Endodermal cell (in vitro differentiated cells): ENCODE data around the gene FTSJ3. TPM values are rescaled to one million over a fixed set of nuclear protein-coding genes. Genes with fewer than 3 reads are reported as not detected.

Experiments
- DNase-seq: peaks from one replicate; pipeline ENCODE4 v3.0.0-alpha.2; 2017
- H3K27ac ChIP-seq: 2 replicates; pipeline ENCODE4 v1.5.1; 2013; ENCODE audit warnings: mild to moderate bottlenecking, low read depth, low read length, moderate library complexity
- H3K27me3 ChIP-seq: 2 replicates; pipeline ENCODE4 v1.6.1; 2013; ENCODE audit warnings: mild to moderate bottlenecking, low read length, moderate library complexity; ENCODE audit not compliant: insufficient read depth, control insufficient read depth, poor library complexity, severe bottlenecking
- H3K36me3 ChIP-seq: 2 replicates; pipeline ENCODE4 v1.7.0; 2013; ENCODE audit warnings: mild to moderate bottlenecking, low read length, moderate library complexity; ENCODE audit not compliant: control insufficient read depth, insufficient read depth
- H3K4me1 ChIP-seq: one replicate; pipeline ENCODE4 v1.7.0; 2013; ENCODE audit warnings: low read length; ENCODE audit not compliant: control insufficient read depth, insufficient read depth
- H3K4me3 ChIP-seq: 2 replicates; pipeline ENCODE4 v1.5.1; 2013; ENCODE audit warnings: mild to moderate bottlenecking, low read length, moderate library complexity
- H3K9ac ChIP-seq: 2 replicates; pipeline ENCODE4 v1.6.1; 2013; ENCODE audit warnings: mild to moderate bottlenecking, low read length, moderate library complexity; ENCODE audit not compliant: poor library complexity, severe bottlenecking; ENCODE audit errors: extremely low read depth
- H3K9me3 ChIP-seq: 2 replicates; pipeline ENCODE4 v1.6.1; 2013; ENCODE audit warnings: mild to moderate bottlenecking, low read length, moderate library complexity; ENCODE audit not compliant: control insufficient read depth
- H3K27ac Mint-ChIP-seq: 2 replicates; pipeline ENCODE4 v1.8.0; 2020; ENCODE audit warnings: mixed read lengths
- H3K27me3 Mint-ChIP-seq: 2 replicates; pipeline ENCODE4 v1.8.0; 2021; ENCODE audit warnings: mild to moderate bottlenecking, mixed read lengths; ENCODE audit not compliant: insufficient read depth
- H3K36me3 Mint-ChIP-seq: 2 replicates; pipeline ENCODE4 v1.8.0; 2020; ENCODE audit warnings: low read depth, mixed read lengths
- H3K4me1 Mint-ChIP-seq: 2 replicates; pipeline ENCODE4 v1.8.0; 2020; ENCODE audit warnings: mixed read lengths
- H3K4me3 Mint-ChIP-seq: 2 replicates; pipeline ENCODE4 v1.8.0; 2020; ENCODE audit warnings: mild to moderate bottlenecking, moderate library complexity, mixed read lengths
- H3K9me3 Mint-ChIP-seq: 2 replicates; pipeline ENCODE4 v1.8.0; 2020; ENCODE audit warnings: mild to moderate bottlenecking, mixed read lengths
- CTCF ChIP-seq: fragments of 200-600 bp; sonication (generic); conservative IDR thresholded peaks from 2 replicates; pipeline ENCODE4 v1.5.0; 2021; ENCODE audit warnings: antibody characterized with exemption, mild to moderate bottlenecking
- WGBS, 2 experiments: methylation state at CpG; one replicate each; pipeline versions ENCODE4 v1.1.5 to v1.1.7; 2013; ENCODE audit warnings: missing lambda C conversion rate in 2 of 2, mixed read lengths in 1 of 2; ENCODE audit not compliant: insufficient coverage in 1 of 2, insufficient read length in 1 of 2; 5-methylcytosine and 5-hydroxymethylcytosine counted together
- total RNA-seq, 2 donors: library from RNA; stranded (reverse); fragmentation: NEBNext Ultra II Directional in 1 of 2; extraction: Animal tissue kit (Norgen Biotek cat#: 25700) in 1 of 2; gene quantifications; 2 replicates in 1 of 2; 3 replicates in 1 of 2; pipeline ENCODE4 v1.2.1, GENCODE V29; 2021

Gene FTSJ3
- total RNA-seq, 2 donors from 2014 or later = 58.5 to 72.3 TPM

GRCh38 chr17:63823659-63824331 lies 3.7 kb downstream of the FTSJ3 start:
- H3K9me3 Mint-ChIP-seq = no peaks in the 10 kb centered on the region
- peaks cover 14% of the 10 kb centered on the region for H3K4me1 Mint-ChIP-seq
- H3K27ac Mint-ChIP-seq = no peak overlapping the region
- H3K36me3 ChIP-seq = peaks cover 72% of the 10 kb centered on the region
- no peak overlapping the region for H3K4me3 ChIP-seq
- no peak for DNase-seq
- H3K4me1 ChIP-seq = no peaks in the 10 kb centered on the region
- 96 to 97% methylated on average over 9 to 13 of the region's 13 CpGs for whole genome bisulfite sequencing, 2 experiments
- no peak overlapping the region for H3K4me3 Mint-ChIP-seq
- no peaks in the 10 kb centered on the region for H3K9me3 ChIP-seq
- H3K27me3 ChIP-seq = no peaks in the 10 kb centered on the region
- peaks cover 70% of the 10 kb centered on the region for H3K36me3 Mint-ChIP-seq
- no peaks in the 10 kb centered on the region for H3K27me3 Mint-ChIP-seq
- H3K27ac ChIP-seq = no peak overlapping the region
- no peak for TF ChIP-seq CTCF
- no peak overlapping the region for H3K9ac ChIP-seq

DNA sequence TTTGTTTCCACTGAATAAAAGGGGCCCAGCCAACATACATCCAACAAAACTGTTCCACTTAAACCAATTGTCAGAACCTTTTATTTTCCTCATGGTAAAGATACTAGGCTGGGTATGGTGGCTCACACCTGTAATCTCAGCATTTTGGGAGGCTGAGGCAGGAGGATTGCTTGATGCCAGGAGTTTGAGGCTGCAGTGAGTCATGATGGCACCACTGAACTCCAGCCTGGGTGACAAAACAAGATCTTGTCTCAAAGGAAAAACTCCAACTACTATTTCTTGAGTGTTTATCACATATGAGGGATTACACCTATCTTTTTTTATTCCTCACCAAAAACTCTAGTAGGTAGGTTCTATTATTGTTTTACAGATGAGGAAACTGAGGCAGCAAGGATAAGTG lies 4.9 kb downstream of the FTSJ3 start:
- no peak for DNase-seq
- Histone ChIP-seq H3K36me3 (peaks cover 81% of the 10 kb centered on the region), H3K4me3 (no peak overlapping the region), H3K27ac (no peak overlapping the region), H3K9me3 (no peaks in the 10 kb centered on the region), H3K27me3 (no peaks in the 10 kb centered on the region), H3K4me1 (no peaks in the 10 kb centered on the region), H3K9ac (no peak overlapping the region)
- no peak overlapping the region for H3K27ac Mint-ChIP-seq
- H3K27me3 Mint-ChIP-seq = no peaks in the 10 kb centered on the region
- peaks cover 82% of the 10 kb centered on the region for H3K36me3 Mint-ChIP-seq
- H3K4me3 Mint-ChIP-seq = no peak overlapping the region
- peaks cover 6% of the 10 kb centered on the region for H3K4me1 Mint-ChIP-seq
- no peaks in the 10 kb centered on the region for H3K9me3 Mint-ChIP-seq
- TF ChIP-seq CTCF = no peak

DNA sequence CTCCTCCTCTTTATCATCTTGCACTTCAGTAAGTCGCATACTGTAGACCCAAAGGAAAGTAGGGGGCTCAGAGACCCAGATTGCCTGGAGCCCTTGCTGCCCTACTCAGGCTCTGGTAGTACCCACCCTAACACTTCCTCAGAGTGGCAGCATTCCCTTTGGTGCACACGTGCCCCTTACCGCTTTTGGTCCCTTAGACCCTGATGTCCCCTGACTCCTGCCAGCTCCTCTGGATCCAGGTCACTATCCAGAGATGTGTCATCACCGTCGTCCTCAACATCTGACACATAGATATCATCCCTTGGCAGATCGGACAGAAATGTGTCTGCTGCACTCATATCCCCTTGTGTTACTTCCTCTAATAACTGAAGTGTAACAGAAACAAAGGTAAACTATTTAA lies 5.7 kb downstream of the FTSJ3 start:
- no peak overlapping the region for H3K4me3 ChIP-seq
- H3K4me3 Mint-ChIP-seq = no peak overlapping the region
- H3K27me3 Mint-ChIP-seq = no peaks in the 10 kb centered on the region
- H3K36me3 Mint-ChIP-seq = peaks cover 89% of the 10 kb centered on the region
- no peak for TF ChIP-seq CTCF
- DNase-seq = no peak
- peaks cover 6% of the 10 kb centered on the region for H3K4me1 Mint-ChIP-seq
- no peak overlapping the region for H3K27ac ChIP-seq
- no peak overlapping the region for H3K9ac ChIP-seq
- no peaks in the 10 kb centered on the region for H3K27me3 ChIP-seq
- 90 to 98% methylated on average over 4 to 6 of the region's 6 CpGs for WGBS, 2 experiments
- no peak overlapping the region for H3K27ac Mint-ChIP-seq
- H3K36me3 ChIP-seq = peaks cover 89% of the 10 kb centered on the region
- no peaks in the 10 kb centered on the region for H3K4me1 ChIP-seq
- no peaks in the 10 kb centered on the region for H3K9me3 ChIP-seq
- H3K9me3 Mint-ChIP-seq = no peaks in the 10 kb centered on the region
